ENCODE data around the gene KRTAP8-1.

Gene KRTAP8-1, protein sequence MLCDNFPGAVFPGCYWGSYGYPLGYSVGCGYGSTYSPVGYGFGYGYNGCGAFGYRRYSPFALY

DNA sequence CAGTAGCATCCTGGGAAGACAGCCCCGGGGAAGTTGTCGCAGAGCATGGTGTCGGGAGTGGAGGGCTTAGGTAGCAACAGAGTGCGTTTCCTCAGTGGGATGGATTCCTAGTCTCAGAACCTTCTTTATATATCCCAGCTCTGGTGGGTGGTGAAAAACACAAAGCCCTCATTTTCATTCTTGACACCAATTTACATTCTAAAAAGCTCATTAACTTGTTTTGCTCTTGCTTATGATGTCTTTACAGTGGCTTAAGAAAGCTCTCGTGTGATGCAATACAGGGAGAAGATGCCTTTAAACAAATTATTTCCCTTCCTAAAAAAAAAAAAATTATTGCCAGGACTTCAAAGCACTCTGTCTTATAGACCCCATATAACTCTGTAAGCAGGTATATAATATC lies at the start of gene KRTAP8-1:
KRTAP8-1 (minus strand) TSS at position 101 of the 400 bp plus-strand sequence; CDS start at position 47, 54 bp downstream.
- TF ChIP-seq, protein P1, sequence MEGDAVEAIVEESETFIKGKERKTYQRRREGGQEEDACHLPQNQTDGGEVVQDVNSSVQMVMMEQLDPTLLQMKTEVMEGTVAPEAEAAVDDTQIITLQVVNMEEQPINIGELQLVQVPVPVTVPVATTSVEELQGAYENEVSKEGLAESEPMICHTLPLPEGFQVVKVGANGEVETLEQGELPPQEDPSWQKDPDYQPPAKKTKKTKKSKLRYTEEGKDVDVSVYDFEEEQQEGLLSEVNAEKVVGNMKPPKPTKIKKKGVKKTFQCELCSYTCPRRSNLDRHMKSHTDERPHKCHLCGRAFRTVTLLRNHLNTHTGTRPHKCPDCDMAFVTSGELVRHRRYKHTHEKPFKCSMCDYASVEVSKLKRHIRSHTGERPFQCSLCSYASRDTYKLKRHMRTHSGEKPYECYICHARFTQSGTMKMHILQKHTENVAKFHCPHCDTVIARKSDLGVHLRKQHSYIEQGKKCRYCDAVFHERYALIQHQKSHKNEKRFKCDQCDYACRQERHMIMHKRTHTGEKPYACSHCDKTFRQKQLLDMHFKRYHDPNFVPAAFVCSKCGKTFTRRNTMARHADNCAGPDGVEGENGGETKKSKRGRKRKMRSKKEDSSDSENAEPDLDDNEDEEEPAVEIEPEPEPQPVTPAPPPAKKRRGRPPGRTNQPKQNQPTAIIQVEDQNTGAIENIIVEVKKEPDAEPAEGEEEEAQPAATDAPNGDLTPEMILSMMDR (conservative IDR thresholded peaks at IDR 0.05) = no peak
- no peak within 1 kb of the TSS for H3K27ac ChIP-seq

DNA sequence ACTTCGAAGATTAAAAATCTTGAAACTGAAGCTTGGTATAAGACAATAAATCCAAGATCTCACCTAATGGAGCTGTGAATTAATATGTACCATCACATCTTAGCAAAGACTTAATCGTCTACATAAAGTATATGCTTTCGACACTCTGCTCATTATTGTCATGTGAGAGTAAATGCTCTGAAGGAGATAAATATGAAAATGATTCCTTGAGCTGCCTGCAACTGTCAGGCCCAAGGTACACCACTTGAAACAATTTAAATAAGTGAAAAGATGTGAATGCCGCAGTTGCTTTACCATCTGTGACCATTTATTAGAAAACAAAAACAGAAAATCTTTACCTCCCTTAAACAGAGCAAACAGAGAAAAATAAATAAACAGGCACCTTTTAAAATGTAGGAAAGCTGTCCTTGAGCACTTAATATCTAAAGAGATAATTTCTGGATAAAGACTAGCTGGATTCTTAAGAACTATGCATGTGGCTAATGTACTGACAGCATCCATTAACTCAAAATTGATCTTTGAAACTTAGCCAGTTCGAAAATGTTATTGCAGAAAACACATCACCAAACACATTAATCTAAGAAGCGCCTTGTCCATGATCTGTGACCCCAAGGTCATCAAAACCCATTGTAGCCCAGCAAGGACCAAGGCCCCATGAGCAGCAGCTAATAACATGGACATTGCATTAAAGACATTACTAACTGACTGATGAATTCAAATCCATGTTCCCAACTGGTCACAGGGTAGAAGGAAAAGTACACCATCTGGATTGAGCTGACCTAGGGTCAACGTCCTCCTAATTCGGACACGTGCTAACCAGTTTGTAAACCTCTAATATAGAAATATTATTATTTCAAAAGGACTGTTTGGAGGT lies 34.8 kb upstream of the KRTAP8-1 start:
- H3K27ac ChIP-seq = no peak overlapping the region
- TF ChIP-seq, protein P1 (conservative IDR thresholded peaks at IDR 0.05) = no peak

DNA sequence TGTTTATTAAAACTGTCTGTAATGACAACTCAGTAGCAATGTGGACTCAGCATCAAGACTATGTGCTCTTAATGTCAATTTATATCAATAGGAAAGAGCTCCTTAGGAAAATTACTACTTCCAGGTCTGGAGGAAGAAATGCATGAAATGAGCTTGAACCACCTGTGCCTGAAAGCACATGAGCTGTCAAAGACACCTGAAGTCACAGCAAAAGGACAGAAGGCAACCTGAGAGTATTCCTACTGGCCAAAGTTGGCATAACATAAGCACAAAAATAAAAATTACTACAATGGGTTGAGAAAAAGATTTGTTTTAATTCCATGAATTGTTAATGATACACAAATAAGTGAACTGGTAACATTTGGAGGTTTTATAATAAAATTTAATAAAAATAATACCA lies 29.9 kb upstream of the KRTAP8-1 start:
- TF ChIP-seq, protein P1 (conservative IDR thresholded peaks at IDR 0.05) = no peak; the same call in 1 of the 2 replicates
- no peak overlapping the region for H3K27ac ChIP-seq

DNA sequence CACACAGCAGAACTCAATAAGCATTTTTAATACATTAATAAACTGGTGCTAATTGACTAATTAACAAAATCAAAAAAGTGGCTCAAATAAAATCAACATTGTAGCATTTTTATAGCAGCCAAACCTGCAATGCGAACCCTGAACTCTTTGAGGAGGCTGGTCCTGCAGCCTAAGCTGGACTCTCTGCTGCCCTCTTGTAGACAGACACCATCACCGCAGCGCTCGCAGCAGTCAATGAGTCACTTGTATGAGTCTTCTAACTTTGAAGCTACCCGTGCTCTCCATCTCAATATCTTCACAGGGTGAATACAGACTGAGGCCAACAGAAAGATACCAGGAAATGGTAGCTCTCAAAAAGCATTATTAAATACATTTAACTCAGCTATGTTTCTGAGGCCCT lies 26.2 kb upstream of the KRTAP8-1 start:
- TF ChIP-seq, protein P1 (conservative IDR thresholded peaks at IDR 0.05) = peak; percentile 98
- no peak overlapping the region for H3K27ac ChIP-seq

DNA sequence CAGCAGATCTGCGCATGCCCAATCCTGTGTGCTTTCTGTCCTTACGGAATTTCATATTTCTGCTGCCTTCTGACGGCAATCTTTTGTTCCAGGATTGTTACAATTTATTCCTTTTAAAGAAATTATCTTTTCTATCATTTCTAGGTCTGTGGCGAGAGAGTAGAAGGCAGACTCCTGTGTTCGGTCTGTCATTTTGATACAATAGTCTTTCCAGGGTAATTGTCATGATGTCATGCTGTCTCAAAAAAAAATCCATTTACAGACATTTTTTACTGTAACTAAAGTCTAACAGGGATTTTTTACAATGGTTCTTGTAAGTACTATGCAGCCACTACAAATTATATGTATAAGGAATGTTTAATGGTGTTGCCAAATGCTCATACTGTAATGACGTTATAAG lies 25.5 kb upstream of the KRTAP8-1 start:
- no peak overlapping the region for H3K27ac ChIP-seq
- TF ChIP-seq, protein P1 (conservative IDR thresholded peaks at IDR 0.05) = no peak

DNA sequence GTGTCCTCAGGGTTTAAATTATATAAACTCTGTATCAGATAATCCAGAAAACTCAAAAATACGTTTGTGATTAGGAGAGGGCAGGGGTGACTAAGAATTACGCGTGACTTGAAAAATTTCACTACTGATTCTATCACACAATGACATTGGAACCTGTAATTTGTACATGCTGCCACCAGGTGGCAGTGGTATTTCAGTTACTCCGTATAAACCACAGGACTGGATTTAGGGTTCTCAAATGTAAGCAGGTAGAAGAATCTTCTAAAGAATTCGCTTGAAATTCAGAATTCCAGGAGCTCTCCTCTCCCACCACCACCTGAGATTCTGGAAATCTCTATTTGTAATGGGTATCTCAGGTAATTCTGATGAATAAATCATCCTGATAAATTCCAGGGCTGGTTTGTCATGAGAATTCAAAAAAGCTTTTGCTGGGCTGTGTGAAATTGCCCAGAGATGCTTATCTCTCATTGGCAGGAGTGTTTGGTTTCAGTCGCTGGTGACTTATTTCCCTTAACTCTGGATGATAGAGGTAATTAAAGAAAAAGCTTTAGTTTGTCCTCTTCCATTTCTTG lies 18.2 kb upstream of the KRTAP8-1 start:
- TF ChIP-seq, protein P1 (conservative IDR thresholded peaks at IDR 0.05) = peak; percentile 73
- H3K27ac ChIP-seq = no peak overlapping the region

DNA sequence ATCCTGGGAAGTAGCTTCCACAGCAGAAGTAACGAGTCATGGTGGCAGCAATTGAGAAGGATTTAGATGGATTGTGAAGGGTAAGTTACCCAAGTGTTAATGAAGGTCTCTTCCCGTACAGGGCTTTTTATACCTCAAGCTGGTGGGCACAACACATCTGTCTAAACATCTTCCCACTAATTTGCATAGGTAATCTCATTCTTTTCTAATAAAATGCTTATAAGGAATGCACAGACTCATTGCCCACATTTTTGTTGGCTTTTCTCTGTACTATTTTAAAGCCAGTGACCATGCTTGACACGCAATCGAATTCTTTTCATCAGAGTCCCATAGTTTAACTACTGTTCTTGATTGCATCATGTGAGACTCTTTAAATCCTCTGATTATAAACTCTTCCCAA lies 16.6 kb upstream of the KRTAP8-1 start, which contains the start of gene KRTAP7-1:
KRTAP7-1 (minus strand) TSS at position 101 of the 400 bp plus-strand sequence; CDS start at position 40, 61 bp downstream.
- TF ChIP-seq, protein P1 (conservative IDR thresholded peaks at IDR 0.05) = no peak
- no peak within 1 kb of the TSS for H3K27ac ChIP-seq
